Kidney epithelial cell (primary cell): ENCODE results near the gene HCCS. TPM values are rescaled to one million over a fixed set of nuclear protein-coding genes. Genes with fewer than 3 reads are reported as not detected.

Experiments used
- DNase-seq: peaks from one replicate; pipeline ENCODE4 v3.0.0-alpha.2; 2010; ENCODE audit warnings: low read depth
- H3K27me3 ChIP-seq: 2 replicates; pipeline ENCODE4 v1.6.0; 2011; ENCODE audit warnings: low read length; ENCODE audit not compliant: control insufficient read depth, insufficient read depth
- H3K36me3 ChIP-seq: 2 replicates; pipeline ENCODE4 v1.5.1; 2011; ENCODE audit warnings: low read length; ENCODE audit not compliant: control insufficient read depth, insufficient read depth
- H3K4me3 ChIP-seq: 2 replicates; pipeline ENCODE4 v1.5.1; 2011; ENCODE audit warnings: low read depth, mild to moderate bottlenecking, control low read depth, low read length
- total RNA-seq: library from RNA; depleted of rRNA; stranded (reverse); fragments of >200 nt; gene quantifications from 2 replicates; pipeline ENCODE4 v1.2.3, GENCODE V29; 2015
- TF ChIP-seq, protein P1 (sequence below): IDR thresholded peaks from 2 replicates; pipeline ENCODE4 v1.5.1; 2011; ENCODE audit warnings: mild to moderate bottlenecking, moderate library complexity, low read length, control low read depth, inconsistent platforms; ENCODE audit not compliant: insufficient read depth, poor library complexity, severe bottlenecking

HCCS gene
- total RNA-seq, 1 donor from 2014 or later: 16.6 TPM

DNA sequence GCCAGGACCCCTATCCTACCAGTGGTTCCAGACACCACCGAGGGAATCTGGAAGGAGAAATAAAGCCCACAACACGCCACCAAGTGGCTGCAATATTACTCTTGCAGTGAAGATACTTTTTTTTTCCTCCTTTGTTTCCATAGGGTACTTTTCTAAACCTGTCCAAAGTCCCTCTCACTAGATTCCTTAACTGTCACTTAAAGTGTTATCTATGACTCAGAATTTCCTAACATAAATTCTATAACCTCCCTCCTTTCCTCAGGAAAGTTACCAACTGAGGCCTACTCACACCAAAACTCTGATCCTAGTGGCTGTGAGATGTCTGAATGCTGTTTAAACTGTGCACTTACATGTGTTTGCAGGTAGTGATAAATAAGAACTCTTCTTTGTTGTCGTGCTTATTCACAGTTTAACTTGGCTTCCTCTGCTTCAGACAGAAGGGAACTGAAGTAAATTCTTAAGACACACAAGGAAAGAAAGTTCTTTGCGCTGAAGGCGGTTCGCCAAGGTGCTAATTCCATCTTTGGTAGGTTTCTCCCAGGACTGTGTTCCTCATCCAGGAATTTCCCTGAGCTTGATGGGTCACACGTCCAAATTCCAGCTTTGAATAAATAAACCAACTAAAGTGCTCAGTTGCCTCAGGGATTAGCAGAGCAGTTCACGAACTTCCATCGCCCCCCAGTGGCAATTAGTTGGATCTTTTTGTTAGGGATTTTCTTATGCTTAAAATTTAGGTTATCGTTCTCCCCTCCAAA, 10.7 kb upstream of the HCCS start:
- no peak overlapping the region for H3K4me3 ChIP-seq
- TF ChIP-seq, protein P1, sequence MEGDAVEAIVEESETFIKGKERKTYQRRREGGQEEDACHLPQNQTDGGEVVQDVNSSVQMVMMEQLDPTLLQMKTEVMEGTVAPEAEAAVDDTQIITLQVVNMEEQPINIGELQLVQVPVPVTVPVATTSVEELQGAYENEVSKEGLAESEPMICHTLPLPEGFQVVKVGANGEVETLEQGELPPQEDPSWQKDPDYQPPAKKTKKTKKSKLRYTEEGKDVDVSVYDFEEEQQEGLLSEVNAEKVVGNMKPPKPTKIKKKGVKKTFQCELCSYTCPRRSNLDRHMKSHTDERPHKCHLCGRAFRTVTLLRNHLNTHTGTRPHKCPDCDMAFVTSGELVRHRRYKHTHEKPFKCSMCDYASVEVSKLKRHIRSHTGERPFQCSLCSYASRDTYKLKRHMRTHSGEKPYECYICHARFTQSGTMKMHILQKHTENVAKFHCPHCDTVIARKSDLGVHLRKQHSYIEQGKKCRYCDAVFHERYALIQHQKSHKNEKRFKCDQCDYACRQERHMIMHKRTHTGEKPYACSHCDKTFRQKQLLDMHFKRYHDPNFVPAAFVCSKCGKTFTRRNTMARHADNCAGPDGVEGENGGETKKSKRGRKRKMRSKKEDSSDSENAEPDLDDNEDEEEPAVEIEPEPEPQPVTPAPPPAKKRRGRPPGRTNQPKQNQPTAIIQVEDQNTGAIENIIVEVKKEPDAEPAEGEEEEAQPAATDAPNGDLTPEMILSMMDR: peak; percentile 31
- no peaks in the 10 kb centered on the region for H3K27me3 ChIP-seq
- H3K36me3 ChIP-seq: no peaks in the 10 kb centered on the region
- DNase-seq: peak; percentile 32

GRCh38 chrX:11103006-11103405, 8.1 kb upstream of the HCCS start:
- no peak overlapping the region for H3K4me3 ChIP-seq
- TF ChIP-seq, protein P1: no peak
- H3K27me3 ChIP-seq: no peaks in the 10 kb centered on the region
- no peaks in the 10 kb centered on the region for H3K36me3 ChIP-seq
- no peak for DNase-seq

DNA sequence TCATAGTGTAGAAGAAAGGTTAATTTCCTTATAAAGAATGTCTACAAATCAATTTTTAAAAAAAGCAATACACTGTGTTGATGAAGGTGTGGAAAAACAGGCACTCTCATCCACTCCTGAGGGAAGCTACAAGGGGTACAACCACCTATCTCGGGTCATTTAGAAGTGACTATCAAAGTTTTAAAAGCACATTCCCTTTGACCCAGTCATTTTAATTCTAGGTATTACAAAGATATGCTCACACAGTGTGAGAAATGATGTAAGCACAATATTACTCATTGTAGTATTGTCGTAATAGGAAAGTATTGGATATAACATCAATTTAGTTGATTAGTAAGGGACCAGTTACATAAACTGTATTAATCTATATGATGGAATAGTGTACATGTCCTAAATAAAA, 7.4 kb upstream of the HCCS start:
- Histone ChIP-seq H3K4me3 (no peak overlapping the region), H3K36me3 (no peaks in the 10 kb centered on the region), H3K27me3 (no peaks in the 10 kb centered on the region)
- TF ChIP-seq, protein P1: no peak
- DNase-seq: no peak

DNA sequence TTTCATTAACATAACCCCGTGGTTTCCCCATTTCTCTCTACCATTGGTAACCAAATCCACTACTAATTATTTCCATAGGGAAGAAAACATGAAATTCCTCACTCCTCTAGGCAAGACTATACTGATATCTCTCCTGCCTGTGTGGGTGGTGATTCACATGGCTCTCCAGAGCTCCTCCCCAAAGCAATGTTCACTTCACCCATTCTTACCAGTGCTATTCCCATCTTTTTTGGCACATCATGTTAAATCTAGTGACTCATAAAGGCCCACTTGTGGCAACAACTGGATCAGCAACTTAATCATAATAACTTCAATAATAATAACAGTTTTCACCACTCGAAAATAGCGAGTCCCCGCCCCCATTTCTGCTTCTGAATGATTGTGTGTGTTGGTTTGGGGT, 6.1 kb upstream of the HCCS start:
- no peaks in the 10 kb centered on the region for H3K27me3 ChIP-seq
- no peak overlapping the region for H3K4me3 ChIP-seq
- H3K36me3 ChIP-seq: no peaks in the 10 kb centered on the region
- TF ChIP-seq, protein P1: no peak
- DNase-seq: no peak

DNA sequence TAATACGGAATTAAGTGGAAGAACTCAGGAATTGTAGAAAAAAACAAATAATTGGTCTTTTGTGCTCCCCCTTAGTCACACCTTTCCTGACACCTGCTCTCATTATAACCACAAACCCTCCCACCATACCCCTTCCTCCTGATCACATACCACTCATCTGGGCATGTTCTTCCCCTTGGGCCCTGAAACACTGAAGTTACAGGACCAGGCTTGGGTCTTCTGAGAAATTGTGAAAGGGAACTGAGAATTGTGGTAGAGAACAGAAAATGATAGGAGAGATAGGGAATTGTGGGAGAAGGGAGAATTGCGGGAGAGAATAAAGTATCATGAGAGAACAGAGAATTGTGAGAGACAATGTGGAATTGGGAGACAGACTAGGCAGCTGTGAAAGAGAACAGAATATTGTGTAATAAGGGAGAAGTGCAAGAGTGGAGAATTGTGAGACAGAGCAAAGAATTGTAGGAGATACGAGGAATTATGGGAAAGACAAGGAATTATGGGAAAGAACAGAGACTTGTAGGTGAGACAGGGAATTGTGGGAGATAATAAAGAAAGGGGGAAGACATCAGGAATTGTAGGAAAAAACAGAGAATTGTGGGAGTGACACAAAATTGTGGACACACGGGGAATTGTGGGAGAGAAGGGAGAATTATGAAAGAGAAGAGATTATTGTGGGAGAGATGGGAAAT, 2.7 kb upstream of the HCCS start:
- H3K36me3 ChIP-seq: no peaks in the 10 kb centered on the region
- TF ChIP-seq, protein P1: no peak
- H3K27me3 ChIP-seq: no peaks in the 10 kb centered on the region
- H3K4me3 ChIP-seq: no peak overlapping the region
- no peak for DNase-seq
